ENCODE data around the gene MTG2. TPM values are rescaled to one million over a fixed set of nuclear protein-coding genes. Genes with fewer than 3 reads are reported as not detected.

MTG2 gene
- total and polyA plus RNA-seq, 2 experiments from 2014 or later, result 11.3 to 11.7 TPM

GRCh38 chr20:62195075-62195405, 12.2 kb downstream of the MTG2 start:
- peaks cover 22% of the 10 kb centered on the region for H3K36me3 Mint-ChIP-seq (ENCODE audit: low read depth)
- Histone ChIP-seq H3K4me3 (no peak overlapping the region), H2AFZ (no peak overlapping the region), H3F3A (replicated peaks; ENCODE audit: low read depth) (no peaks in the 10 kb centered on the region), H3K27me3 (ENCODE audit: insufficient read depth) (no peaks in the 10 kb centered on the region), H3K9me2 (ENCODE audit: insufficient read depth) (no peaks in the 10 kb centered on the region), H3K4me1 (ENCODE audit: insufficient read depth) (no peaks in the 10 kb centered on the region), H3K4me2 (no peak overlapping the region), H3K36me3 (ENCODE audit: insufficient read depth) (no peaks in the 10 kb centered on the region; the same call in none of the 2 replicates), H4K20me1 (replicated peaks; ENCODE audit: insufficient read depth) (no peaks in the 10 kb centered on the region; the same call in 1 of the 2 replicates), H3K79me2 (replicated peaks; ENCODE audit: insufficient read depth) (peaks cover under 1% of the 10 kb centered on the region), H3K27ac (ENCODE audit: low read depth) (no peak overlapping the region)
- no peak for DNase-seq (ENCODE audit: low spot score)
- no peak for ATAC-seq
- H3K27ac Mint-ChIP-seq, result no peak overlapping the region
- no peaks in the 10 kb centered on the region for H3K4me1 Mint-ChIP-seq
- TF ChIP-seq EZH2 (IDR thresholded peaks at IDR 0.05; ENCODE audit: low read depth, unreplicated experiment), result no peak
- TF ChIP-seq ETS1 (IDR thresholded peaks at IDR 0.05), result no peak
- no peak for TF ChIP-seq ZNF331 (CRISPR knock-in tag; IDR thresholded peaks at IDR 0.05; ENCODE audit: low read depth)
- no peak for TF ChIP-seq NANOG (IDR thresholded peaks at IDR 0.05; ENCODE audit: borderline replicate concordance)
- no peaks in the 10 kb centered on the region for H3K9me3 Mint-ChIP-seq
- H3K27me3 Mint-ChIP-seq (ENCODE audit: insufficient read depth, low read depth, poor library complexity), result peaks cover 3% of the 10 kb centered on the region
- no peak overlapping the region for H3K4me3 Mint-ChIP-seq

GRCh38 chr20:62195736-62196135, 12.9 kb downstream of the MTG2 start:
- no peak overlapping the region for H3K27ac Mint-ChIP-seq
- H3K27ac ChIP-seq (ENCODE audit: low read depth), result no peak overlapping the region

More at GRCh38 chr20:62195736-62196135, 12.9 kb downstream of the MTG2 start:
- Histone ChIP-seq H3K4me2 (no peak overlapping the region), H3K9me2 (ENCODE audit: insufficient read depth) (no peaks in the 10 kb centered on the region), H3K4me3 (no peak overlapping the region), H4K20me1 (replicated peaks; ENCODE audit: insufficient read depth) (no peaks in the 10 kb centered on the region; the same call in 1 of the 2 replicates), H3K27me3 (ENCODE audit: insufficient read depth) (no peaks in the 10 kb centered on the region), H3K4me1 (ENCODE audit: insufficient read depth) (no peaks in the 10 kb centered on the region), H3K79me2 (replicated peaks; ENCODE audit: insufficient read depth) (no peaks in the 10 kb centered on the region), H3K36me3 (ENCODE audit: insufficient read depth) (no peaks in the 10 kb centered on the region; the same call in none of the 2 replicates), H3F3A (replicated peaks; ENCODE audit: low read depth) (no peaks in the 10 kb centered on the region), H2AFZ (no peak overlapping the region)
- no peak for DNase-seq (ENCODE audit: low spot score)
- H3K36me3 Mint-ChIP-seq (ENCODE audit: low read depth), result peaks cover 29% of the 10 kb centered on the region
- no peak for TF ChIP-seq NANOG (IDR thresholded peaks at IDR 0.05; ENCODE audit: borderline replicate concordance)
- TF ChIP-seq CTCF (conservative IDR thresholded peaks at IDR 0.05; ENCODE audit: low read depth in 2 of 2), result no peak
- no peak overlapping the region for H3K4me3 Mint-ChIP-seq
- ATAC-seq, result no peak
- H3K9me3 Mint-ChIP-seq, result no peaks in the 10 kb centered on the region
- H3K27me3 Mint-ChIP-seq (ENCODE audit: insufficient read depth, low read depth, poor library complexity), result peaks cover 3% of the 10 kb centered on the region
- H3K4me1 Mint-ChIP-seq, result no peaks in the 10 kb centered on the region

Data from GM23338 (cell line).